ENCODE measurements around the gene GAK. TPM values are rescaled to one million over a fixed set of nuclear protein-coding genes. Genes with fewer than 3 reads are reported as not detected.

Gene GAK
- total RNA-seq, 1 donor from 2014 or later = 123 TPM

- no peaks in the 10 kb centered on the region for H3K36me3 Mint-ChIP-seq (ENCODE audit: unreplicated experiment)
- TF ChIP-seq CTCF (IDR thresholded peaks at IDR 0.05; ENCODE audit: partially characterized antibody, unreplicated experiment) = no peak
- H3K27ac Mint-ChIP-seq (ENCODE audit: unreplicated experiment) = peak overlapping the region; percentile 11
- H3K4me3 Mint-ChIP-seq (ENCODE audit: unreplicated experiment) = peak overlapping the region; percentile 25
- peaks cover 6% of the 10 kb centered on the region for H3K27me3 Mint-ChIP-seq (ENCODE audit: unreplicated experiment)
- peaks cover 8% of the 10 kb centered on the region for H3K4me1 Mint-ChIP-seq (ENCODE audit: low read depth, unreplicated experiment)
- no peak for DNase-seq
- H3K9me3 Mint-ChIP-seq (ENCODE audit: unreplicated experiment) = no peaks in the 10 kb centered on the region
Measured at GRCh38 chr4:968621-969394, 36.7 kb upstream of the GAK start.

GRCh38 chr4:968221-968620 lies 36.1 kb upstream of the GAK start:
- Mint-ChIP-seq H3K4me3 (ENCODE audit: unreplicated experiment) (no peak overlapping the region), H3K4me1 (ENCODE audit: low read depth, unreplicated experiment) (peaks cover 8% of the 10 kb centered on the region), H3K36me3 (ENCODE audit: unreplicated experiment) (no peaks in the 10 kb centered on the region), H3K9me3 (ENCODE audit: unreplicated experiment) (no peaks in the 10 kb centered on the region), H3K27ac (ENCODE audit: unreplicated experiment) (no peak overlapping the region), H3K27me3 (ENCODE audit: unreplicated experiment) (peaks cover 6% of the 10 kb centered on the region)
- TF ChIP-seq CTCF (IDR thresholded peaks at IDR 0.05; ENCODE audit: partially characterized antibody, unreplicated experiment) = no peak
- DNase-seq = no peak

- peaks cover 6% of the 10 kb centered on the region for H3K27me3 Mint-ChIP-seq (ENCODE audit: unreplicated experiment)
- TF ChIP-seq CTCF (IDR thresholded peaks at IDR 0.05; ENCODE audit: partially characterized antibody, unreplicated experiment) = no peak
- peaks cover 8% of the 10 kb centered on the region for H3K4me1 Mint-ChIP-seq (ENCODE audit: low read depth, unreplicated experiment)
- H3K4me3 Mint-ChIP-seq (ENCODE audit: unreplicated experiment) = no peak overlapping the region
- H3K36me3 Mint-ChIP-seq (ENCODE audit: unreplicated experiment) = no peaks in the 10 kb centered on the region
- no peaks in the 10 kb centered on the region for H3K9me3 Mint-ChIP-seq (ENCODE audit: unreplicated experiment)
- H3K27ac Mint-ChIP-seq (ENCODE audit: unreplicated experiment) = no peak overlapping the region
- DNase-seq = peak; percentile 62
Measured at GRCh38 chr4:967113-968104, 35.3 kb upstream of the GAK start.

- peaks cover 8% of the 10 kb centered on the region for H3K4me1 Mint-ChIP-seq (ENCODE audit: low read depth, unreplicated experiment)
- DNase-seq = no peak
- H3K9me3 Mint-ChIP-seq (ENCODE audit: unreplicated experiment) = peaks cover 3% of the 10 kb centered on the region
- H3K27ac Mint-ChIP-seq (ENCODE audit: unreplicated experiment) = no peak overlapping the region
- H3K4me3 Mint-ChIP-seq (ENCODE audit: unreplicated experiment) = no peak overlapping the region
- H3K27me3 Mint-ChIP-seq (ENCODE audit: unreplicated experiment) = peaks cover 8% of the 10 kb centered on the region
- H3K36me3 Mint-ChIP-seq (ENCODE audit: unreplicated experiment) = no peaks in the 10 kb centered on the region
- no peak for TF ChIP-seq CTCF (IDR thresholded peaks at IDR 0.05; ENCODE audit: partially characterized antibody, unreplicated experiment)
Measured at GRCh38 chr4:966266-967112, 34.4 kb upstream of the GAK start.

Measured in glutamatergic neuron (in vitro differentiated cells).